T-helper 1 cell (primary cell): ENCODE measurements around the gene CUEDC1.

Source experiments
- DNase-seq, 5 donors: peaks; one replicate each; pipeline ENCODE4 v3.0.0-alpha.2; 2012 to 2020

The CUEDC1 gene

GRCh38 chr17:57914273-57915142, 40.7 kb downstream of the CUEDC1 start:
- DNase-seq, result no peak

- DNase-seq, result no peak
Measured at GRCh38 chr17:57913575-57914272, 41.5 kb downstream of the CUEDC1 start.

DNA sequence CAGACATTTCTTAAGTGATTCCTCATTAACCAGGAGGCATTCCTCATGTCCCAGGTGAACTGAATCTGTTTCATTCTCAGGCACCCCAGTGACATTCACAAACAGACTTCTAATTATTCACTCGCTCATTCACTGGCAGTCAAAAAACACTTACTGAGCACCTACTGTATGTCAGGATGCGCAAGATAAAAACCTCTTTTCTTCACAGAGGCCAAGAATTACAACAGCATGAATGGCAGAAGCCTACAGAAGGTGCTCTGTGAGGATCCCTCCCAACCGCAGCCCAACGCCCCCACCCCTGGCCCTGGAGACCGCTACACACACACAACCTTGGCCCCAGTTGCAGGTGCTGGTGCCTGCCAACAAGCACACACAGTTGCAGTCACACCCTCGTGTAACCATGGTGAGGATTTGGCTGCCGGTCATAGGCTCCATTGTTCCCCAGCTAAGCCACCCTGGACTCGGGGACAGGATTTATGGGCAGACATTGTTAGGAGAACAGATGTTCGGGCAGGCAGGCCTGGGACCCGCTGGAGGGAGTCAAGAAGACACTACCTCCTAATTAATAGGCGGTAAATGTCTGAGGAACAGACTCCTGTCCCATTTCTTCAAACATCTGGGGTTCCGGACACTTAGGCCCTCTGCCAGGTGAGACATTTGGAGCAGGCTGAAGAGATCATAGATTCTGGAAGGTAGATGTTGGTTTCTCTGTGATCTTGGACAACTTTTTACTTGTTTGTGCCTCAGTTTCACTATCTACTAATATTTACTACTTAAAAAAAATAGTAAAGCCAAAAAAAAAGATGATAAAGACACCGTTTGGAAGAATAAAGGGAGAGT, 43.2 kb downstream of the CUEDC1 start:
- no peak for DNase-seq

DNA sequence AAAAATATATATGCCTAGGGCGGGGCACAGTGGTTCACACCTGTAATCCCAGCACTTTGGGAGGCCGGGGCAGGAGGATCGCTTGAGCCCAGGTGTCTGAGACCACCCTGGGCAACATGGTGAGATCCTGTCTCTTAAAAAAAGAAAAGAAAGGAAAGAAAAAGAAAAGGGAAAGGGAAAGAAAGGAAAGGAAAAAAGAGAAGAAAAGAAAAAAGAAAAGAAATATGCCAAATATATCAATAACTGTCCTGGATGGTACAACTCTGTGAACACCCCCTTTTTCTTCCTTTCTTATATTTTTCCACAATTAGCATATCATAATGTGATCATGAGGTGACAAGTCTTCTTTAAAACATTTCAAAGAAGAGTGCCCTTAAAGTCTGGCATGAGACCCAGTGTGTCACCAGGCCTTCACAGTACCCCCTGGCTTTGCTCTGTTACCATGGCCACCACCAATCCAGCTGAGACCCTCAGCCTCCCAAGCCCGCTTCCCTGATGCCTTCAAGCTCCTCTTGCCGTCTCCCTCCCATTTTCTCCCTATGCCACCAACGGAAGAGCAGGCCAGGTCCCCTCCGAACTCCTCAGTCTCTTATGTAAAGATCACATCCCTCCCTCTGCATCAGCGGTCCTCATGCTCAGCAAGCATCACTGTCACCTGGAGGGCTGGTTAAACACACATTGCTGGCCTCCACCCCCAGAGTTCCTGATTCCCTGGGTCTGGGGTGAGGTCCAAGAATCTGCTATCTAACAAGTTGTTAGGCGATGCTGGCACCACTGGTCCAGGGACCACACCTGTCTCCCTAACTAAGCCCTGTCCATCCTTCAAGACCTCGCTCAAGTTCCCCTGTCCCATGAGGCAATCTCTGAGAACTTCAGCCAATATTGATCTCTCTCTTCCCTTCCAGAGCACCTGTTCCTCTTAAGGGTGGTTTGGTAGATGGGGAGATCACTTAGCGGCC, 44.5 kb downstream of the CUEDC1 start:
- DNase-seq, result no peak

GRCh38 chr17:57909551-57909950, 45.7 kb downstream of the CUEDC1 start:
- DNase-seq, result no peak

DNA sequence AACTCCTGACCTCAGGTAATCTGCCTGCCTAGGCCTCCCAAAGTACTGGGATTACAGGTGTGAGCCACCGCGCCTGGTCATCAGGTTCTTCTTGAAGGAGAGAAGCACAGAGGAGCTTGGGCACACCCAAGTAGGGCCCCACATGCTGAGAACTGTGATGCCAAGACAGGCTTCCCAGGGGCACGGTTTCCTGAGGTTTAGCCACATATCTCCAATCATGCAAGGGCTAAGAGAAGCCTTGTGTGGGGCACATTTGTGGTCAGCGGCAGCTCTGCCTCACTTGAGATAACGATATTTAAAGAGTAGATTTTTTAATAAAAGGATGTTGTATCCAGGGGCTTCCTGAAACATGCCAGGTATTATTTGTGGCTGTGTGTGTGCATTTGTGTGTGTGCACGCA, 46.9 kb downstream of the CUEDC1 start:
- no peak for DNase-seq

- DNase-seq, result no peak
Measured at GRCh38 chr17:57906910-57907309, 48.3 kb downstream of the CUEDC1 start.

DNA sequence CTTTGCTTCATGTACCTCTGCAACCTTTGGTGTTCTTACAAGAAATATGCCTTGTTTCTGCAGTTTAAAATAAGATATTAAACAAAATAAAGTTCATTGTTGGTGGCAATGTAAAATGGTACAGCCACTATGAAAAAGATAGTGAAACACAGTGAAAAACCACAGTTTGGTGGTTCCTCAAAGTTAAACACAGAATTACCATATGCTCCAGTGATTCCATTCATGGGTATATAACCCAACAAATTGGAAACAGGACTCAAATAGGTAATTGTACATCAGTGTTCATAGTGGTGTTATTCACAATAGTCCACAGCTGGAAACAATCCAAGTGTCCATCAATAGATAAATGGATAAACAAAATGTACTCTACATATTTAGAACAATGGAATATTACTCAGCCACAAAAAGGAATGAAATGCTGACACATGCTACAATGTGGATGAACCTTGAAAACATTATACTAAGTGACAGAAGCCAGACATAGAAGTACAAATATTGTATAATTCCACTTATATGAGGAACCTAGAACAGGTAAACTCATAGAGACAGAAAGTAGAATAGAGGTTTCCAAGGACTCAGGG, 49.2 kb downstream of the CUEDC1 start:
- no peak for DNase-seq

DNA sequence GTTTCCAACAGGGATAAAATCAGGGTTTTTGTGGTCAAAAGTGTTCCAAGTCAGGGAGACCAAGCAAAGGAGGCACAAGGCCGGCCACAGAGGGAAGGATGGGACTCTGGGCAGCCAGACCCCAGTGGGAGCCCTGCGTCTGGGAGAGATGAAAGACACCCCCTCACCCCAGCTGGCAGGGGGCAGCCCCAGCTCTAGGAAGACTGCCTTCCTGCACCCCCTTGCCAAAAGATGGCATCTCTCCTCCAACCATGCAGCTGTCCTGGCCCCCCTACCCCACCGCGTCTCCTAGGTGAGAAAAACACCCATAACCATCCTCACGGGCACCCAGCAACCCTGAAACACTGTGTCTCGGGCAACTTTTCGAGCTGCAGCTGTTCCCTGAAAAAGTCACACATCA, 51.3 kb downstream of the CUEDC1 start:
- DNase-seq, result no peak

DNA sequence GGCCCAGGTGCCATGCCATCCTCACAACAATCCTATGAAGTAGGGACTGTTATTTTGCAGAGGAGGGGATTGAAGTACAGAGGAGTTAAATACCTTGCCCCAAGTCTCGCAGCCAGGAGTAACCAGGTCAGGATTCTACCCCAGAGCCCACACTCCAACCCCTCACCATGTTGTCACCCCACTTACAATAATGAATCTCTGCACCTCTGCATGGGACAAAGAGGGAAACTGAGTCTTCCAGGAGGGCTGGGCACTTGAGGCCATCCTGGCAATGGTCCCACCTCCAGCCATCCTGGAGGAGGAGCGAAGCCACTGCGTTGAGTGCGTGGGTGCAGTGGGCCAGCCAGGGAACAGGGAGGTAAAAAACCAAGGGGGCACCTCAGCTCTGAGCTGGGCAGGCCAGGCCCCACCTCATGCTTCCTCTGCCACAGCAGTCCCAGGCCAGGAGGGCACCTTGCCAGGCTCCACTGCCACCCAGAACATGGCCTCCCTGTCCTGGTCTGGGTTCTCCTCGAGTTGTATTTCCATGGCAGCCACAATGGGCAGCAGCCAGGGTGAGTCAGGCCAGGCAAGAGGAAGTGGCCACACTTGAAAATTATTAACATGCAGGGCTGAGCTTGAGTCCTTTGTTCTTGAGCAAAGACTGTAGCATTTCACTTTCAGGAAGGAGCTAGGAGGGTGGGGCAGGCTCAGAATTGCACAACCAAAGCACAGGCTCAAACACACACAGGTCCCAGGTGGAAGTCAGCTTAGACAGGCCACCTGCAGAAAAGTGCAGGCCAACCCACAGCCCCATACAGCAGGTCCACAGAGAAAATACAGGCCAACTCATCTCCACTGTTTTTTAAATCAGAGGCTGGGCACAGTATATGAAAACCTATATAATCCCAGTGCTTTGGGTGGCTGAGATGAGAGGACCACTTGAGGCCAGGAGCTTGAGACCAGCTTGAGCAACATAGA, 52.1 kb downstream of the CUEDC1 start:
- no peak for DNase-seq

- DNase-seq, result no peak
Measured at GRCh38 chr17:57902117-57902799, 53.0 kb downstream of the CUEDC1 start.

GRCh38 chr17:57900991-57901743, 54.0 kb downstream of the CUEDC1 start:
- no peak for DNase-seq

- no peak for DNase-seq
Measured at GRCh38 chr17:57899822-57900221, 55.4 kb downstream of the CUEDC1 start.

GRCh38 chr17:57899391-57899790, 55.8 kb downstream of the CUEDC1 start:
- DNase-seq, result no peak

GRCh38 chr17:57898487-57899311, 56.5 kb downstream of the CUEDC1 start:
- no peak for DNase-seq

- DNase-seq, result no peak
Measured at GRCh38 chr17:57895382-57896060, 59.7 kb downstream of the CUEDC1 start.

- DNase-seq, result no peak
Measured at GRCh38 chr17:57894848-57895247, 60.4 kb downstream of the CUEDC1 start.
